ENCODE results near the gene ADGRB3.
"Not testable (repeated sequence)": the region's sequence is repeated elsewhere in the genome, so short reads cannot be mapped to it uniquely, and the experiment has no call there.

ADGRB3 gene

DNA sequence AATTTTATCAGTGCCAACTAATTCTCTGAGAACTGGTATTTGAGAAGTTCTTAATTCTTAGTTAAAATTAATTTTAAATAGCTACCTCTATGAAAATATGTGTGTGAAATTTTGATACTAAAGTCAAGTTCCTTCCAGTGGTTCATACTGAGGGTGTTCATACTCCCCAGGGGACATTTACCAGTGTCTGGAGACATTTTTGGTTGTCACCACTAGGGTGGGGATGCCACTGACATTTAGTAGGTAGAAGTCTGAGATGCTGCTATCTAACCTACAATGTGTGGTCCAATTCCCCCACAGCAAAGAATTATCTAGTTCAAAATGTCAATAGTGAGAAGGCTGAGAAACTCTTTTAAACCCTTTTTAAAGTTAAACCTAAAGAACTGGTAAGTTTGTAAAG is 463.8 kb downstream of the ADGRB3 start:
- in situ Hi-C loops (cut with MboI; ENCODE audit: low sequenced_read_pairs) = no loop called here

DNA sequence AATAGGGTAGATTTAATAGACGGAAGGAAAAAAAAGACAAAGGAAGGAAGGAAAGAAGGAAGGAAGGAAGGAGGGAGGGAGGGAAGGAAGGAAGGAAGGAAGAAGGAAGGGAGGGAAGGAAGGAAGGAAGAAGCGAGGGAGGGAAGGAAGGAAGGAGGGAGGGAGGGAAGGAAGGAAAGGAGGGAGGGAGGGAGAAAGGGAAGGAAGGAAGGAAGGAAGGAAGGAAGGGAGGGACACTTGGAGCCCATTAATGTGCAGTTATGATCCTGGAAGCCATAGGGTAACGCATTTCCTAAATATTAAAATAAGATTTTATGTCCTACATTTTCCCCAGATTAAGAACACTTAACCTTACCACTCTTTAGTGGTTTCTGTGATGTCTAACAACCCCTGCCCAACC is 465.7 kb downstream of the ADGRB3 start:
- in situ Hi-C loops (cut with MboI; ENCODE audit: low sequenced_read_pairs) = no loop called here

DNA sequence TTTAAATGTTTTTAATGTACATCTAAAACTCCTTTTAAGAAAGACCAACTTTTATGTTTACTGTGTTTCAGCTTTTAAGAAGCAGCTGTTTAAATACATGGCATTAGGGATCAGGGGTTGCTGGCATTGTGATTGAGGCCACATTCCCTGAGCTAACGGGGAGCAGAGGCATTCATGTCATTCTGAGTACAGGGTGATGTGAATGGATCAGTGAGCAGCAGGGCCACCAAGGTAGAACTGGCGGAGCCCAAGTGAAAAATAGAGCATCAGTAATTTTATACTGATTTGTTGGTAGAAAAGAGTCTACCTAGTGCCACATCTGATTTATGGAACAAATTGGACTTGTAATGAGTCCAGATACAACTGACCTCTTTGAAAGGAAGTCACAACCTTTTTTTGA is 467.3 kb downstream of the ADGRB3 start:
- in situ Hi-C loops (cut with MboI; ENCODE audit: low sequenced_read_pairs) = no loop called here

DNA sequence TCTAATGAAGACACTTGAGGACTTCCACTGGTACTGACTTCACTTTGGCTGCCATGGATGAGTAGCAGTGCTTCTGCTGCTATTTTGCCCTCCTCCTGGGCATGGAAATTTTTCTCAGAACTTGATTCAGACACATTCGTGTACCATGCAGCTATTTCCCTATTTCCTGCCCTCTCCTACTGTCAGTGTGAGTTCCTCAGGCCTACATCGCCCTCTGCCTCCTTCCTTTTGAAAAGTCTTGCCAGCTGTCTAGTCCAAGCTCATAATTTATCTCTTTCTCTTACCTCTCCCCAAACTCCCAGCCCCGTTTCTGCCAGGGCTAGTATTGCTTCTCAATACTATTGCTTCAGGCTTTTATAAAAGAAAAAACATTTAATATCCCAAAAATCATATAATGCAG is 470.2 kb downstream of the ADGRB3 start:
- in situ Hi-C loops (cut with MboI; ENCODE audit: low sequenced_read_pairs) = no loop called here

DNA sequence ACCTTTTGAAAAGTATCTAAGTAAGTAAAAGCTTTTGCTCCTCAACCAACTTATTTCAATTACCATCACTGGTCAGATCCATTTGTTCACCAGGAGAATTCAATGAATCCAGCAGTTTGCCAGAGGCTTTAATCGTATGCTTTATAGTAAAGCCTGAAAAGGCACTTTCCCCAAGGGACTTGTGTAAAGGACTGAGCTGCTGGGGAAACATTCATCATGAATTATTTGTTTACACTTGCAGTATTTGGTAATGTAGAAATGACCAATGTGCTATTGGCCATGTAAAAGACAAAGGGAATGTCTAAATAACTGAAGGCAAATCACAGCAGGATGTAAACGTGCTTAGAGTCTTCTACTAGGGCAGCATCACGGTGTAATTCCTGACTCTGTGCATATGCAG is 471.4 kb downstream of the ADGRB3 start:
- in situ Hi-C loops (cut with MboI; ENCODE audit: low sequenced_read_pairs) = no loop called here

DNA sequence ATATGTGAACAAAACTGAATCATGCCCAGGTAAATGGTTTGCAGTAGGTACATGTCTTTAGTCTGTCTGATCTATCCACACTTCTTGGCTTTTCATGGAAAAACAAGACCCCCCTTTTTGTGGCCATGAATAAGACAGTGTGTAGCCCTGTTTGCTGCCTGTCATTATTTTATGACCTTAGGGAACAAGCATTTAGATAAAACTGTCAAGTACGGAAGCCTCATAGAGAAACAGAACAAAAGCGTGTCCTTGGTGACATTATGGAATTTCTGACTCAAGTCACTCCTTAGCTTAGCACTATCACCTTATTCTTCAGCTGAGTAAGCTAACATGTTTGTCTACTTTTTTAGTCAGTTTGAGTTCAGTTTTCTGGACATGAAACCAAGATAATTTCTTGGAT is 476.2 kb downstream of the ADGRB3 start:
- in situ Hi-C loops (cut with MboI; ENCODE audit: low sequenced_read_pairs) = no loop called here

DNA sequence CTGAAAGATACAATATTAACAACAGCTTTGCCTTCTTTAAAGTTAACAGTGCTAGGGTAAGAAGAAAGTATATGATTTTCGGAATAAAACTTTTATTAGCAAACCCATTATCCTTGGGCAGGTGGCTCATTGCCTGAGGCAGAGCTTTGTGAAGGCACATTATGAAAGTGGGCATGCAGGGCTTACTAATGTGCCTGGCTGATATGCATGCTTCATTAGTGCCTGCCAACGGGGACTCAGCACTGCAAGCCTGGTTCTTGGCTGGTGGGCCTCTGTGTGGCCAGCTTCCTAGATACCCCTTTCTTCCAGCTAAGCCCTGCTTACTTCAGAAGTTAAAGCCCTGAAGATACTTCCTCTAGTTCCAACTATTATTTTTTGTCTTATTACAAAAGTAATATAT is 481.6 kb downstream of the ADGRB3 start:
- in situ Hi-C loops (cut with MboI; ENCODE audit: low sequenced_read_pairs) = no loop called here

DNA sequence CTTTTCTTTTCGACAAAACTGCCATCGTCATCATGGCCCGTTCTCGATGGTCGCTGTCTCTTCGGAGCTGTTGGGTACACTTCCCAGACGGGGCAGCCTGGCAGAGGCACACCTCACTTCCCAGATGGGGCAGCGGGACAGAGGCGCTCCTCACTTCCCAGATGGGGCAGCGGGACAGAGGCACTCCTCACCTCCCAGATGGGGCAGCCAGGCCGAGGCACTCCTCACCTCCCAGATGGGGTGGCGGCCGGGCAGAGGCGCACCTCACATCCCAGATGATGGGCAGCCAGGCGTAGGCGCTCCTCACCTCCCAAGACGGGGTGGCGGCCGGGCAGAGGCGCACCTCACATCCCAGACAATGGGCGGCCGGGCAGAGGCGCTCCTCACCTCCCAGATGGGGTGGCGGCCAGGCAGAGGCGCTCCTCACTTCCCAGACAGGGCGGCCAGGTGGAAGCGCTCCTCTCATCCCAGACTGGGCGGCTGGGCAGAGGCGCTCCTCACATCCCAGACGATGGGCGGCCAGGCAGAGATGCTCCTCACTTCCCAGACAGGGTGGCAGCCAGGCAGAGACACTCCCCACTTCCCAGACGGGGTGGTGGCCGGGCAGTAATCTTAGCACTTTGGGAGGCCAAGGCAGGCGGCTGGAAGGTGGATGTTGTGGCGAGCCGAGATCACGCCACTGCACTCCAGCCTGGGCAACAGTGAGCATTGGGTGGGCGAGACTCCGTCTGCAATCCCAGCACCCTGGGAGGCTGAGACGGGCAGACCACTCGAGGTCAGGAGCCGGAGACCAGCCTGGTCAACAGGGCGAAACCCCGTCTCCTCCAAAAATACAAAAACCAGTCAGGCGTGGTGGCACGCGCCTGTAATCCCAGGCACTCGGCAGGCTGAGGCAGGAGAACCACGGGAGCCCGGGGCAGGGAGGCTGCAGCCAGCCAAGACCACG is 486.7 kb downstream of the ADGRB3 start:
- in situ Hi-C loops (cut with MboI; ENCODE audit: low sequenced_read_pairs) = not testable (repeated sequence)

DNA sequence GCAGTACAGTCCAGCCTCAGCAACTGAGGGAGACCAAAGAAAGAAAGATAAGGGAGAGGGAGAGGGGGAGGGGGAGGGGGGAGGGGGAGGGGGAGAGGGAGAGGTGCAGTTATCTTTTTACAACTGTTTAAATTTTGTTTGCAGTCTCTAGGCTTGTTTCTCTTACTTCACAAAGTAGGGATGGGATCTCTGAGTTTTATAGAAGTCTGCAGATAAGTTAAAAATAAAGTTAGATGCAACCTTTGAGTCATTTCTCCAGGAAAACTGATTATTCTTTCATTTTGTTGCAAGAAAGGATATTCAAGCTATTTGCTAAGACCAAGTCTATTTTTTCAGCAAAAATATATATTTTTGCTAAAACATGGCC is 487.3 kb downstream of the ADGRB3 start:
- in situ Hi-C loops (cut with MboI; ENCODE audit: low sequenced_read_pairs) = no loop called here

DNA sequence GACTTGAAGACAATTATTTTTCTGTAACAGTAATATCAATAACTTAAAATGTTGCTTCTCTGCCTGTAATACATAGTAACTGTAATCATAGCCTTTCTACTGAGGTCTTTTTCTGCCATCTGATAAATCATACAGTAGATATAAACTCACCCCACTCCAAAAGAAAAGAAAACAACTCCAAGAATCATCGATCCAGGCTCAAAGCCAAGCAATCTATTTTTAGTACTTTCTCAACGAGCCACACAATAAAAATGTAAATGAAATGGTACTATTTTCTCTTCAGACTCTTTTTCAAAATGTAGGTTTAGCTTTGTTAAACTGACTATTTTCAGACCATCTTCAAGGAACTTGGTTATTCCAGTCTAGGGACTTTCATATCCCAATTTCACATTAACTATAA is 493.3 kb downstream of the ADGRB3 start:
- in situ Hi-C loops (cut with MboI; ENCODE audit: low sequenced_read_pairs) = no loop called here

DNA sequence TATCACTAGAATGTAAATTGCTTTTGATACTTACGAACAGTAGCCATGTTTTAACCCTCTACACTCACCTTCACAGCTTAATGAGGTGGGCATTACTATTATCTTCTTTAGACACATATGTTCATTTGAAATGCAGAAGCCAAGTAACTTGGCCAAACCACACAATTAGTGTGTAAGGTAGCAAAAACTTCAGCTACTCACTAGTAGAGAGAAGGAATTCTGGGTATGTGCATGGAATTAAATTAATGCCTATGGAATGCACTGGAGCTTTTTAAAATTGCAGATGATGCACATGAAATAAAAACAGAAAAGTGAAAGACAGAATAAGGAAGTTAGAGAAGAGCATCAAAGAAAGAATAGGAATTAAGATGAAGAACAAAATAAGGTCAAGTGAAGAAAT is 494.0 kb downstream of the ADGRB3 start:
- in situ Hi-C loops (cut with MboI; ENCODE audit: low sequenced_read_pairs) = no loop called here

DNA sequence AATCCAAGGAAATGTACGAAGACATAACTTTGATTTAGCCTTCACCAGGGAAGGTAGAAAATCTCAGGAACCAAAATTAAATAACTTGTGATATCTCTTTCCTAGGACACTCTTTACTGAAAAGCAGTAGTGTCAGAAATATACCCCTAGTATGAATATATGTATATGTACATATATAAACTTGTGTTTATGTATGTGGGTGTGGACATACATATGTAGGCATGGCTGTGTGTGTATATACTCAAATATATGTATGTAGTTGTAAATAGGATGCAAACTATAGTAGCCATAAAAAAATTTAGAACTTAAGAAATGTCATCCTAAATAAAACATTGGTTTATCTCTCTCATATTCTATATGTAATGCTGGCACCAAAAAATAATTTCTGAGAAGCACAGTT is 500.8 kb downstream of the ADGRB3 start:
- in situ Hi-C loops (cut with MboI; ENCODE audit: low sequenced_read_pairs) = no loop called here

DNA sequence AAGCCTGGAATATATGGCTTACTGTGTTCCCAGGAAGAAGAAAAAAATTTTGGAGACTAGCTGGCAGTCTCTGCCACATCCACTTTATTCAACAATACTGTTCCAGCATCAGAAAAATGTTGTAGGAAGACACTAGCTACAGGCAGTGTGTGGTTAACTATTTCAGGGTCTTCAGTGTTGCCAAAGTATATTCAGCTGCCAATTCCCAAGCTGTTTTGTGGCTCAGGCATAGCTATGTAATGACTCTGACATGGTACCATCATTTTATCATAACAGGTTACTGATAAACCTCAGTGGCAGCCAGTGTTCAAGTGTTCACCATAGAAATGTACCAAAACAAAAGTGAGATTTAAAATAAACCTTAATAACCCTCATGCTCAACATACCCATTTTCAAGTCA is 503.1 kb downstream of the ADGRB3 start:
- in situ Hi-C loops (cut with MboI; ENCODE audit: low sequenced_read_pairs) = no loop called here

DNA sequence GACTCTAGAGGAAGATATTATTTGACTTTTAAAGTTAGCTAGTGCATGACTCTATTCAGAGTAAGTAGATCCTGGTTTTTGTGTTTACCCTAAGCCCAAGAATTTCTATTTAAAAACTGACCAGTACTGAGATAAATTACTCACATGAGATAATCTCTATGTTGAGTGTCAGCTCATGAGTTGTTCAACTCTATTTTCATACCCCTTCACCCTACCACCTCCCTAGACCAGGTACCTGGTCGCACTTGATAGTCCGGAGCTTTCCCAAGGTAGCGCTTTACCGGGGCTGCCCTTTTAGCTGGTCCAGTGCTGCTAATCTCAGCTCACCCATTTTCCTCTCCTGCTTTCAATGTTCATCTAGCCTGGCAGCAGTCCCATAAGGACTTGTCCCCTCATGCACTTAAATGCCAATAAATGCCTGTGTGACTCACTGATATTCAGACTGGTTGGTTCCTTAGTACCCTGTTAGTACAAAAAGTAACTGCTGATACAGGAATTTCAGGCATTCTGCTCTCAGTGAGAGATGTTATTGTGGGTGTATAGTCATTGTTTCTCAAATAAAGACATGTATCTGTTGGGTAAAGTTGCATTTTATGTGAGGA is 503.9 kb downstream of the ADGRB3 start:
- in situ Hi-C loops (cut with MboI; ENCODE audit: low sequenced_read_pairs) = no loop called here

DNA sequence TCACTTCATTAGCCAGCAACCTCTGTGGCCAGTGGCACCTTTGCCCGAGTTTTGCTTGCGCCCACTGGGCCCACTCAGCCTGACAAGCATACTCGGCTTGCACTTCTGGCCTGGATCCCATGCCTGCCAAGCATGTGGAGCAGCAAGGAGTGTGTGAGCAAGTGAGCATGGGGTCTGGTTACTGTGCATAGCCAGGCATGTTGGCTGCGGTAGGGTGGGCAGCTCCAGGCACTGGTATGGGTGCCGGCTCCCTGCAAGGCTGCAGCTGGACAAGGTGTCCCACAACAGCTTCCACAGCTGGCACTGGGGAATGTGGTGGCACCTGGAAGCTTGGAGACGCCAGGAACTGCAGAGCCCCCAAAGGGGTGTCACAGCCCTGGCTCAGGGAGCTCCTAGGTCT is 510.0 kb downstream of the ADGRB3 start:
- in situ Hi-C loops (cut with MboI; ENCODE audit: low sequenced_read_pairs) = no loop called here

DNA sequence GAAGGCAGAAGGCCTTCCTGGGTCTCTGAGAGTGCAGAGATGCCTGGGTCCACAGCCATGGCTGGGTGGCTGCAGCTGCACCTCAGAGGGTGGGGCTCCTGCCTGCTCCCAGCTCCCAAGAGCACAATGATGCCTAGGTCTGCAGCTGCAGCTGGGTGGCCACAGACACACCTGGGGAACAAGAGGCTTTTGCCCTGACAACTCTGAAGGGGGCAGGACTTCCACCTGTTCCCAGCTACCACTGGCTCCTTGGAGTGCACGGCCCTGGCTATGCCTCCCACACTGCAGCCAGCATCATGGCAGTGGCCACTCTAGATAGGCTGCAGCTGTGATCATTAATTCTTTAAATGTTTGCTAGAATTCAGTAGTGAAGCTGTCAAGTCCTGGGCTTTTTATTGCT is 511.3 kb downstream of the ADGRB3 start:
- in situ Hi-C loops (cut with MboI; ENCODE audit: low sequenced_read_pairs) = no loop called here

DNA sequence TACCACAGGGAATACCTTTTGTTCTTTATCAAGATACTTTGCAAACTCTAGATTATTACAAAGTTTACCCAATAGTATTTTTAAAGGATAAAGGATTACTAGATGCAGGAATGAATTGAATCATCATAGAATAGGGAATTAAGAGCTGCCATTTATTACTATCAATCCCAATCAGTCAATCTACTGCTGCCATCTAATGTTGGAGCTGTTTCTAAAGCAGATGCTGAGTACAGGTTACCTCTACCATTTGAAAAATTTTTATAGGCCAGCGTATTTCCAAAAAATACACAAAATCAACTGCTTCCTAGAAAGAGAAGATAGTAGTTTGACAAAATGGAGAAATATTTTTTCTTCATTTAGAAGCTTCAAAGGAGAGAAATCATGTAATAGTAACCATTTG is 520.4 kb downstream of the ADGRB3 start:
- in situ Hi-C loops (cut with MboI; ENCODE audit: low sequenced_read_pairs) = no loop called here

DNA sequence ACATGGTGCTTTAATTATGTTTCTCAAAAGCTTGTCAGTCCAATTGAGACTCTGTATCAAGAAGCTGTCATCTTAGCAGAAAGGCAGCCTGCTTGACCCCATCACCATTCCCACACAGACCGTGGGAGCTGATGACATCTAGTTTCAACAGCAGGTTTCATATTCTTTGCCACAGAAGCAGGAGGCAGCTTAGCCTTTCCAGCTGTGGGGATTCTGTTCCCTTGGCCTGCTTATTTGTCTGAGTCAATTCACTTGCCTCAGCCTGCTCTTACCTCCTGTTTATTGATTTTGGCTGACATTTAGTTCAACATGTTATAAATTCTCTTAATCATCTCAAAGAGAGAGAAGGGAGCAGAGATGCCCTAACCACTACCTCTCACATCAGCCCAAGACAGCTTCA is 527.7 kb downstream of the ADGRB3 start:
- in situ Hi-C loops (cut with MboI; ENCODE audit: low sequenced_read_pairs) = no loop called here

DNA sequence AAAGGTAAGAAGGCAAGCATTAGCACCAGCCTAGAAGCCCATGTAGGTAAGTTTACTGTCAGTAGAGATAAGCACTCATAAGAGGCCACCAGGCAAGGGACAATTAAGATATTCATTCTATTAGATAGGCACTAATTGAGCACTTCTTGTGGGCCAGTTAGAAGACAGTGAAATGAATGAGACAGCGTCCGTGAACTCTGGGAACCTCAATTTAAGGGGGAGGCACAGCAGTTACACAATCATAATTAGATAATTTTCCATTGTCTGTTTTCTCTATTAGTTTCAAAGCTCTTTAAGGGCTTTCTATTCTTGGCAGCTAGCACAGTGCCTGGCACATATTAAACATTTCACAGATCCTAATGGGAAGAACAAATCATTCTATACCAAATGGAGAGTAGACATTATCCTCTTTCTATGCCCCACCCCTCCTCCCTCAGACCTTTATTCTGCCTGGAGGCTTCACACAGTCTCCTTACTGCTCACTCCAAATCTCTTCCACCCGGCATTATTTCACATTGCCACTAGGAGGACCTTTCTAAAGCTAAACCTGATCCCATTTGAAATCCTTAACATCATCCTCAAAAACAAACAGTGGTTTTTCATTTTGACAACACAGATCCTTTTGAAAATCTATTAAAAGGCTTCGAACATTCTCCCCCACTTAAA is 529.6 kb downstream of the ADGRB3 start:
- in situ Hi-C loops (cut with MboI; ENCODE audit: low sequenced_read_pairs) = no loop called here

DNA sequence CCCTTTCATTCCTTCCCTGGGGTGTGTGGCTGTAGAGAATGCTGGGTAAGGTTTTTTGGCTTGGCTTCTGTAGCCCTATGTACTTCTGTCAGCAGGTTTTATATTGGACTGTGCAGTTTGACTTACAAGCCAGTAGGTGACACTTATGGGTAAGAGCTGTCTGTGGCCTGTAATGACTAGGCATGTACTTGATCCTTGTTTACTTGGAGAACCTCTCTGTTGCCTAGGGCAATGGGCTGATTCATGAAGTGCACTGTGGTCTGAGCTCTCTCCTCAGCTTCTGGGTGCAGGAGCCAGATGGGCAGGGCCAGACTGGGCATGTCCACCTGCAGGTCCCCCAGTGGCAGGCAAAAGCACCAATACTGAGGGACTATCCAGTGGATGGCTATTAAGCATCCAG is 544.6 kb downstream of the ADGRB3 start:
- in situ Hi-C loops (cut with MboI; ENCODE audit: low sequenced_read_pairs) = no loop called here

DNA sequence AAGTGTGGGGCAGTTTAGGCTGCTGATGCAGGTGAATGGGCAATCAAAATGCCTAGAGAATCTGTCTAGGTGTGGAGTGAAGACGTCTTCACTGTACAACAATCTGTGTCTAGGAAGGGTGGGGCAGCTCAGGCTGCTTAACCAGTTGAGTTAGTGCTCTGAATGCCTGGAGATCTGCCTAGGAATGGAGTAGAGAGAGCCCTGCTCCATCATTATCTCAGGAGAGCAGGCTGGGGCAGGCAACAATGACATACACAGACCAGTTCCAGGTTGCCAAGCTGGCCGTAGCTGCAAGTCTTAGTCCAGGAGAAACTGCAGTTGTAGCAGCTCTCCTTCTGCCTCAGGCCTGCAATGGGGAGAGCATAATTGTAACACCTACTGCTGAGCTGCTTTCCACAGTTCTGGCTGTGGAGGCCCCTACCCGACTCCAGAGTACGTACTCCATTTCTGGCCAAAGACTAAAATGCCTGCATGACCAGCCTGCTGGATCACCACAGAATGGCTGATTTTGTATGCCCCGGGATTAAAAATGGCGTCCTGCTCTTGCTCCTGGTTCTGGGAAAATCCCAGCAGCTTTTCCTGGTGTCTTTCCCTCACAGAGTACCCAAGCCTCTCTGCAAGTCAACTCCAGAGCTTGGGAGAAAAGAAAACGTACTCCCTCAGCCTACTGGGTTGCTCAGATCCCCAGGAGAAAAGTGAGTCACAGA is 545.4 kb downstream of the ADGRB3 start:
- in situ Hi-C loops (cut with MboI; ENCODE audit: low sequenced_read_pairs) = no loop called here
